ENCODE measurements around the gene RCAN3. TPM values are rescaled to one million over a fixed set of nuclear protein-coding genes. Genes with fewer than 3 reads are reported as not detected.

RCAN3 gene
- total and polyA plus RNA-seq, 2 of the 4 experiments (the other 2 are of a cell fraction), result 4.0 to 5.9 TPM

DNA sequence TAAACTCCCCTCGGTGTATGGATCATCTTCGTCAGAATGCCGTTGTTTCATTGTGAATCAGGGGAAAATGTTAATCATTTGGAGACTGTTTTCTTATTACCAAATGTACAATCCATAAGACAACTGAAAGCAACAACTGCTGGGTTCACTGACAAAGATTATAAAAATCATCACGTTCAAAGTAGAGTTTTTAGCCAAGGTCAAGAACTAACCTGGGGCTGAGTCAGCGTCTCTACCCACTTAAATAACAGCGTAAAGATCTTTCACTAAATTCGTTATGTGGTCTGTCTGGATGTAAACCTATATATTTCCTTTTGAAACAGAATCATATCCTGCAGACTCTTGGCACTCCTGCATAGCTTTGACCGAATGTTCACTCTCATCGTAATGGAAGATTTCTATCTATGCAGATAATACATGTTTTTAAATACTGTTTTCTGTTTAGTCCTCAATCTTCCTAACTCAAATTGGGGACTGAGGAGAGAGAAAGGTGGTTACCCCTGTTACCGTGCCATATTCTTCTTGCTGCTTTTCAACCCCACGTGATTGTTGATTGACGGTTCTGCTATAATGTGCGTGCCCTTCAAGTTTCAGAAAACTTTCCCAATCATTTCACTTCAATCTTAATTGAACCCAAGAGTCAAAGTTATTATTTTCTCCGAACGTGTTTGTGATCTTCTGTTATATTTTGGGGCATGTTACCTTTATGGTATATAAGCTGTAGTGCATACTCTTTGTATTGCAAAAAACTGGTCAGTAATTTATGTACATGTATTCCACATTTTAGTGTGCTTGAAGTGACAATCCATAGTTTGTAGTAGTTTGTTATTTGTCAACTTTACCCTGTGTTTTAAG, 37.6 kb downstream of the RCAN3 start:
- no peaks in the 10 kb centered on the region for H4K20me1 ChIP-seq (ENCODE audit: insufficient read depth, low read length)
- in situ Hi-C loops (cut with MboI; ENCODE audit: low sequenced_read_pairs) (no loop called here), intact Hi-C loops (cut with micrococcal nuclease) (loop anchor here (5.0 kb wide), 1 partner anchor 97 kb away; no protein-coding TSS in a partner anchor), dilution Hi-C loops (cut with HindIII; ENCODE audit: low sequenced_read_pairs, unreplicated experiment) (no loop called here)
- no peak overlapping the region for H3K56ac ChIP-seq (ENCODE audit: extremely low read depth, insufficient read depth, low read length)
- no peak overlapping the region for H2AK5ac ChIP-seq (ENCODE audit: low read depth, low read length)
- H2BK15ac ChIP-seq (ENCODE audit: low read depth, low read length), result 0 out of 3 replicates have a peak overlapping the region, but pooled peaks have one; percentile 30
- no peak for ATAC-seq (ENCODE audit: low read depth)
- H3K23ac ChIP-seq (ENCODE audit: low read depth, low read length), result no peak overlapping the region
- no peak overlapping the region for H2AFZ ChIP-seq (replicated peaks; ENCODE audit: low read length, poor library complexity)
- peaks cover 3% of the 10 kb centered on the region for H3K4me1 ChIP-seq (ENCODE audit: control insufficient read depth, insufficient read depth, low read length)
- H4K91ac ChIP-seq (ENCODE audit: insufficient read depth, low read depth, low read length), result no peak overlapping the region
- no peak overlapping the region for H4K8ac ChIP-seq (ENCODE audit: low read depth in 2 of 2, low read length in 2 of 2)
- no CpG with 5 or more reads among the region's 15 CpGs for WGBS, 2 experiments (ENCODE audit: extremely low coverage in 2 of 2, insufficient read length in 1 of 2)
- H3K4me3 ChIP-seq (ENCODE audit: insufficient read depth, low read depth, low read length), result no peak overlapping the region
- CTCF ChIA-PET, result interaction anchor here (0.6 to 2.2 kb wide), 4 partner anchors 14 to 341 kb away, joined by 3 to 7 read pairs (median 4); no protein-coding TSS in a partner anchor
- H3K9me3 ChIP-seq (ENCODE audit: control insufficient read depth, insufficient read depth, low read length), result no peaks in the 10 kb centered on the region
- TSS peak; percentile 27 for BruUV-seq (replicated peaks)
- no peak overlapping the region for H3K18ac ChIP-seq (ENCODE audit: low read depth, low read length)
- H3K36me3 ChIP-seq (ENCODE audit: control insufficient read depth, insufficient read depth, low read length), result no peaks in the 10 kb centered on the region
- H4K5ac ChIP-seq (ENCODE audit: low read depth, low read length), result no peak overlapping the region
- 0 out of 2 replicates have a peak overlapping the region, but pooled peaks have one; percentile 37 for H2BK120ac ChIP-seq (ENCODE audit: low read depth, low read length)
- H3K4me2 ChIP-seq (ENCODE audit: low read depth, low read length), result no peak overlapping the region
- DNase-seq, result no peak
- POLR2A ChIA-PET (ENCODE audit: unreplicated experiment), result no interaction called here
- H3K27me3 ChIP-seq (ENCODE audit: control insufficient read depth, insufficient read depth, low read length), result no peaks in the 10 kb centered on the region
- no peak overlapping the region for H3K27ac ChIP-seq (ENCODE audit: insufficient read depth, low read length)
- H3K9me1 ChIP-seq (ENCODE audit: insufficient read depth, low read length), result peaks cover 5% of the 10 kb centered on the region
- H2AK9ac ChIP-seq (replicated peaks; ENCODE audit: low read depth, low read length, poor library complexity), result no peak overlapping the region
- no peak overlapping the region for H3K9ac ChIP-seq (ENCODE audit: low read depth, low read length)
- no peaks in the 10 kb centered on the region for H3K79me1 ChIP-seq (ENCODE audit: low read depth in 1 of 2, low read length in 2 of 2)
- TF ChIP-seq MXI1 (IDR thresholded peaks at IDR 0.05; ENCODE audit: borderline replicate concordance, low read depth, low read length) (no peak), POLR2A (IDR thresholded peaks at IDR 0.05; ENCODE audit: low read depth, low read length) (no peak), BHLHE40 (IDR thresholded peaks at IDR 0.05; ENCODE audit: low read depth, low read length) (no peak), FOS (IDR thresholded peaks at IDR 0.05; ENCODE audit: low read depth, low read length) (no peak), USF2 (IDR thresholded peaks at IDR 0.05; ENCODE audit: low read depth, low read length) (no peak), CTCF (conservative IDR thresholded peaks at IDR 0.05; ENCODE audit: low read depth, low read length) (no peak), RAD21 (IDR thresholded peaks at IDR 0.05; ENCODE audit: low read length) (no peak), ELK1 (IDR thresholded peaks at IDR 0.05; ENCODE audit: borderline replicate concordance, low read depth, low read length) (no peak), CHD1 (IDR thresholded peaks at IDR 0.05; ENCODE audit: low read depth, low read length) (no peak), RCOR1 (IDR thresholded peaks at IDR 0.05; ENCODE audit: insufficient replicate concordance, low read length) (no peak)
- no peak overlapping the region for H2BK20ac ChIP-seq (ENCODE audit: low read depth, low read length)
- no peak overlapping the region for H3K14ac ChIP-seq (replicated peaks; ENCODE audit: low read depth, low read length)
- H2BK5ac ChIP-seq (ENCODE audit: low read depth, low read length, poor library complexity, severe bottlenecking), result no peak overlapping the region
- no peak overlapping the region for H3K4ac ChIP-seq (ENCODE audit: low read depth, low read length)

Data from IMR-90 (cell line).